Head of caudate nucleus (tissue), 42 donors: ENCODE data around the gene ANKRD10.
"Not testable (repeated sequence)": the region's sequence is repeated elsewhere in the genome, so short reads cannot be mapped to it uniquely, and the experiment has no call there.

ENCODE experiments used
- DNase-seq, 42 donors: peaks; one replicate each; pipeline versions ENCODE4 v3.0.0 to v3.0.0-alpha.2; 2020 to 2021; ENCODE audit warnings: mixed read lengths in 7 of 42
- intact Hi-C: fragments of 100-400 bp; cut with DNase I; formaldehyde crosslinking; loops from one replicate; pipeline ENCODE4 v1.15.0; 2022

The ANKRD10 gene

GRCh38 chr13:110915057-110915873 is at the start of gene ANKRD10:
Gene ANKRD10 (minus strand): TSS chr13:110915069. CDS start chr13:110914934, 135 bp downstream.
- intact Hi-C loops = loop anchor here (5.0 to 10.0 kb wide), 3 partner anchors 203 to 540 kb away; partner anchors contain the start of gene ING1
- peak; percentile 95 to 99 (median 98) for DNase-seq

DNA sequence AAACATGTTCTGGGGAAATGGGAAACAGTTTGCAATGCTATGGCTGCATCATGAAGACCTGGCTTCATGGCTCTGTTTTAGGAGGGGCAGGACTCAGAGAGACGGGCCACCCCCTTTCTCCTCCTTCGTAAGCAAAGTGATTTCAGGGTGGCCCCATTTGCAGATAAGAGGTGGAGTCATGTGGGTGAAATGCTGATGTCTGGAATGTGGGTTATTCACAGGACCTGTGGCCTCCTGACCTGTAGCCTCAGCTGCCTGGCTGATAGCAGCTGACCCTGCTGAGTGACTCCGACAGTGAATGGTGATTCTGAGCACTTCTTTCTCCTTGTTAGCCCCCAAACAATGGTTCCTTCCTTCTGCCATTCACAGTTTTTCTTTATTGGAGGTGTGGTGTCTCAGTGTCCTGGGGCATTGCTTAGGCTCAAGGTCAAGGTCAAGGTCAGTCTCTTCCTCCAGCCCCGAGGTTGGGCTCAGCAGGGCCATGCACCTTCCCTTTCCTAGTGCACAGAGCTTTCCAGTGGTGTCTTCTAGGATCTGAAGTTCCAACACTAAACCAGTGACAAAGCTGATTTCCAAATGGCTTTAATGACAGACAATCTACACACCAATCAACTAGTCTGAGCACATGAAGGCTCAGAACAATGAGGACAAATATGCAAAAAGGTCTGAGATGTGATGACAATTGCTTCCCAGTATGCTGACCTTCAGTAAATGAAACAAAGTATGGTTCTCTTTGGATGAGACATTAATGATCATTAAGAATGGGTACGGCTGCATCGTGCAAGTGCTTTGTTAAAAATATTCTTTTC is 49.6 kb upstream of the ANKRD10 start:
- intact Hi-C loops = no loop called here
- DNase-seq = no peak

- DNase-seq = no peak
- intact Hi-C loops = no loop called here
These were observed 48.7 kb upstream of the ANKRD10 start for GRCh38 chr13:110963554-110963970.

DNA sequence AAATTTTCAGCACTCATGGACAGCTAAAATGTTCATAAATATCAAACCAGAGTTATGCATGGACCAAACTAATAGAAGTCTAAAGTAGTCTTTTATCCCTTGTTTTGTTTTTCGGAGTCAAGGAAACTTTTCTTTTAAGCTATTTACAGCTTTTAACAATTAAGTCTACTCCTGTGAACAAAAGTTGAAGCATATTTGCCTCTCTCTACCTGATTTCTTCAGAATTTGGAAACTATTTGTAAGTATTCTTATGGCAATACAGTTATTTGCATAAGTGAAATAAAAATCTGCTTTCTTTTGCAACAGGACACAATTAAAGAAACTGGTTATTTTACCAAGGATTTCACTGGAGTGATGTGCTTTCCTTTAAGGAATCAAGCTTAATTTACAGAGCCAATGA is 47.1 kb upstream of the ANKRD10 start:
- intact Hi-C loops = no loop called here
- DNase-seq = peak in 1 of 42 donors; percentile 14

GRCh38 chr13:110960204-110960603 is 45.3 kb upstream of the ANKRD10 start:
- peak in 1 of 42 donors; percentile 5 for DNase-seq
- intact Hi-C loops = no loop called here

GRCh38 chr13:110957931-110958330 is 43.1 kb upstream of the ANKRD10 start:
- intact Hi-C loops = no loop called here
- no peak for DNase-seq

DNA sequence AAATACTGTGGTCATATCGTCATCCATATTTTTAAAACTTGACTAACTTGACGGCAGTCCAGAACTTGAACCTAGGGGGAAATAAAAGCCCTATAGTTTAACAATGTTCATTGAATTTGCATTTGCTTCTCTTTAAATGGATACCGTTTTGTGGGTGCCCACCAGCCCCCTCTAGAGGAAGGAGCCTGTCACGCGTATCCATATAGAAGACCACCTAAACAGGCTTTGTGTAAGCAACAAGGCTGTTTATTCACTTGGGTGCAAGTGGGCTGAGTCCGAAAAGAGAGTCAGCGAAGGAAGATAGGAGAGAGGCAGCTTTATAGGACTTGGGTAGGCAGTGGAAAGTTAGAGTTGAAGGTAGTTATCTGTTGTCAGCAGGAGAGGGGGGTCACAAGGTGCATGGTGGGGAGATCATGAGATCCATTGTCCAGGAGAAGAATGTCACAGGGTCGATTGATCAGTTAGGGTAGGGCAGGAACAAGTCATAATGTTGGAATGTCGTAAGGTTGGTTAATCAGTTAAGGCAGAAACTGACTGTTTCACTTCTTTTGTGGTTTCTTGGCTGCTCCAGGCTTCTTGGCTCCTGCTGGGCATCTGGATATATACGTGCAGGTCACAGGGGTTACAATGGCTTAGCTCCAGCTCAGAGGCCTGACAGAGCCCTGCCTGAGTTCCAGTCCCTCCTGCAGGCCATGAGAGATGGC is 42.5 kb upstream of the ANKRD10 start:
- no peak for DNase-seq
- intact Hi-C loops = no loop called here

- intact Hi-C loops = not testable (repeated sequence)
These were observed 41.3 kb upstream of the ANKRD10 start for GRCh38 chr13:110956216-110956615.

GRCh38 chr13:110955608-110956007 is 40.7 kb upstream of the ANKRD10 start:
- intact Hi-C loops = not testable (repeated sequence)

More at GRCh38 chr13:110956216-110956615, 41.3 kb upstream of the ANKRD10 start:
- DNase-seq = not testable (repeated sequence)

GRCh38 chr13:110955072-110955503 is 40.2 kb upstream of the ANKRD10 start:
- intact Hi-C loops, DNase-seq: not testable (repeated sequence)

More at GRCh38 chr13:110955608-110956007, 40.7 kb upstream of the ANKRD10 start:
- DNase-seq = not testable (repeated sequence)

- intact Hi-C loops, DNase-seq: not testable (repeated sequence)
These were observed 39.7 kb upstream of the ANKRD10 start for GRCh38 chr13:110954533-110954920.

DNA sequence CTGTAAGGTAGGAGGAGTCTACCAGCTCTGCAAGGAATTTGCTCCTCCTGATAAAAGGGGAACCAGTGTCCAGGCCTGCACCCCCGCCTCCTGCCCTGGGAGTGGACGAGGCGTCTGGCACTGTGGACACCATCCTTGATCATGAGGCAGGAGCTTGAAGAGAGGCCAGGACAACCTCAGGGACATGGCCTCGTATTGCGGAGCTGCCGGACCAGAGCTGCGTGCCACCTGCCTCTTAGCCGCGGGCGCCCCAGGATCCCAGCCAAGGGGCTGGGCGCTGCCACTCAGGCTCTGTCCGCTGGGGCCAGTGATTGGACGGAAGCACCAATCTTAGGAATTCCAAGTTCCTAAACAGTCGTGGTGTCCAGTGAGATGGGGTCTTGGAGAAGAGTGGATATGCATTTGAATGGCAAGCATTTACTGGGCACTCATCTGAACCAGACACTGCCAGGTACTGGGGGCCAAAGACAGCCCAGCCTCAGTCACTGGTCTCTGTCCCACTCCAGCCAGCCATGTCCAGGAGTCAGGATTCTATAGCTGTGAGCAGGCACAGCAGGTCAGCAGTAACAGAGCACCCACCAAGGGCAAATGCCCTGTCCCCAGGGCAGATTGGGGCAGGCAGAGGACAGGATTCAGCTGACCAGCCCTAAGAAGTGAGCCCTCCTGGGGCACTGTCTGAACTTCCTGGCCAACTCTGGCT is 39.1 kb upstream of the ANKRD10 start:
- intact Hi-C loops = no loop called here
- DNase-seq = no peak

GRCh38 chr13:110953416-110953815 is 38.5 kb upstream of the ANKRD10 start:
- intact Hi-C loops = no loop called here
- DNase-seq = no peak

DNA sequence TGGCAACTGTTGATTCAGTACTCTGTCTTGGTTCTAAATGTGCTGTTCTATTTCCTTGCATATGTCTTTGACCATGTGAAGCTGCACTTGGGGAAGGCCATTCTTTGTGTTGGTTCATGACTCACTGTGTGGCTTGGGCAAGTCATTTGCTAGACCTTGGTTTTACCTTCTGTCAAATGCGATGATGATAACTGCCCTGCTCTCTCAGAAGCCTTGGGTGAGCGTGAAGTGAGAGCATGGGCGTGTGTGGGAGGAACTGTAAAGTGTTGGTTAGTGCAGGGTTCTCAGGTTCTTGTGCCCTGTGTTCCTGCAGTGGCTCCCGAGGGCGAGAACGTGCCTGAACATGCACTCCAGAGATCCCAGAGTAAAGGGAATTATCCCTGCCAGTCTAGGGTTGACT is 37.3 kb upstream of the ANKRD10 start:
- intact Hi-C loops, DNase-seq: not testable (repeated sequence)

GRCh38 chr13:110950819-110951570 is 36.1 kb upstream of the ANKRD10 start:
- intact Hi-C loops = no loop called here
- no peak for DNase-seq

DNA sequence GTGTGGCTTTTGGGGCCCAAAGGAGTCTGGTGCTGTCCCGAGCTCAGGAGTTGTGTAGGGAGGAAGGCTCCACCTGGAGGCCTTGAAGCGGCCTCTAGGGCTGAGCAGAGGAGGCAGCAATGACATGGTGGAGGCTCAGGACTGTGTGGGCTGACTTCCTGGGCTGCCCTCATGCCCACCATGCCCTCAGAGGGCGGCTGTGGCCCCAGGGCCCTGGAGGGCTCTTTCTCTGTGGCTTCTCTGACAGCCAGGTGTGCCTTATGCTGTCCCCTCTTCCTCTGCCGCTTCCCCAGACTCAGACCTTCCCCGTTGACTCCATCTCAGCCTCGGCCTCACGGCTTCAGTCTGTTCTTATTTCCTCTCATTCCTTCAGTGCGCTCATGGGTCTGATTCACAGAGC is 35.5 kb upstream of the ANKRD10 start:
- no peak for DNase-seq
- intact Hi-C loops = no loop called here

GRCh38 chr13:110949628-110950027 is 34.8 kb upstream of the ANKRD10 start:
- intact Hi-C loops = no loop called here

DNA sequence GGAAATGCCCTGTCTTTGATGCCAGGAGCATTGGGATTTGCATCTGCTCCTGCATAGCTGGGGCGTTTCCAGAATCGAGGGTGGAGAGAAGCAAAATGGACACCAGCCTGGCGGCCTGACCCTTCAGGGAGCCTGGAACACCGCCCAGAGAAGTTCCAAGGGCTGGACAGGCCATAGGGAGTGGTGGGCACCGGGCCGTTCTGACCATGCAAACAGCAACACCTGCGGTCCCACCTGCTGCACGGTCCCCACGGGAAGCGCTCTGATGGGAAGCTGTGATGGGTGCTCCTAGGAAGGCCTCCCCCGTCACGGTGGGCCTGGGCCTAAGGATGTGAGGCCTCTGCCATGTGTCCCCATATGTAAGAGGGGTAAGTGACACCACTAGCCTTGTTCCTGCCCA is 34.2 kb upstream of the ANKRD10 start:
- no peak for DNase-seq
- intact Hi-C loops = no loop called here

More at GRCh38 chr13:110949628-110950027, 34.8 kb upstream of the ANKRD10 start:
- DNase-seq = no peak
